ENCODE measurements around the gene TMEM98. TPM values are rescaled to one million over a fixed set of nuclear protein-coding genes. Genes with fewer than 3 reads are reported as not detected.

The TMEM98 gene
- total RNA-seq, 6 donors from 2014 or later: 35.6 to 101 (median 58.5) TPM

Other genes with a start within 250 kb of the TMEM98 start
- gene MYO1D, start 51.0 kb upstream of the TMEM98 start, total RNA-seq: 100 to 1,000 TPM in 3 of 6 donors, 10 to 100 TPM in 3; 63.0 to 139 (median 91.9) TPM
- not detected for gene SPACA3, start 63.7 kb downstream of the TMEM98 start, total RNA-seq